Neural progenitor cell (in vitro differentiated cells): ENCODE measurements around the gene MMP3. TPM values are rescaled to one million over a fixed set of nuclear protein-coding genes. Genes with fewer than 3 reads are reported as not detected.
A peak's percentile ranks its signal among the peaks of the same experiment; 100 is the strongest.

ENCODE experiments used
- DNase-seq: peaks from one replicate; pipeline ENCODE4 v3.0.0-alpha.2; 2016; ENCODE audit warnings: low spot score
- H2AFZ ChIP-seq: fragments of 200-600 bp; sonication (generic); replicated peaks from 2 replicates; pipeline ENCODE4 v1.6.1; 2016; ENCODE audit warnings: antibody characterized with exemption
- H3F3A ChIP-seq: fragments of 200-600 bp; sonication (generic); 2 replicates; pipeline ENCODE4 v1.6.1; 2016; ENCODE audit warnings: antibody characterized with exemption, low read depth
- H3K27ac ChIP-seq: fragments of 200-600 bp; sonication (generic); 2 replicates; pipeline ENCODE4 v1.5.1; 2016; ENCODE audit warnings: mild to moderate bottlenecking
- H3K27me3 ChIP-seq: fragments of 200-600 bp; sonication (generic); 2 replicates; pipeline ENCODE4 v1.6.1; 2016; ENCODE audit warnings: mild to moderate bottlenecking, moderate library complexity
- H3K36me3 ChIP-seq: fragments of 200-600 bp; sonication (generic); 2 replicates; pipeline ENCODE4 v1.5.1; 2016
- H3K4me1 ChIP-seq: fragments of 200-600 bp; sonication (generic); 2 replicates; pipeline ENCODE4 v1.6.1; 2016; ENCODE audit warnings: mixed run types
- H3K4me2 ChIP-seq: fragments of 200-600 bp; sonication (generic); 2 replicates; pipeline ENCODE4 v1.6.1; 2016
- H3K4me3 ChIP-seq: fragments of 200-600 bp; sonication (generic); 2 replicates; pipeline ENCODE4 v1.5.1; 2016
- H3K79me2 ChIP-seq: fragments of 200-600 bp; sonication (generic); 2 replicates; pipeline ENCODE4 v1.6.1; 2016; ENCODE audit warnings: low read depth
- H3K9ac ChIP-seq: fragments of 200-600 bp; sonication (generic); 2 replicates; pipeline ENCODE4 v1.6.1; 2016
- H3K9me3 ChIP-seq: fragments of 200-600 bp; sonication (generic); 2 replicates; pipeline ENCODE4 v1.5.1; 2016; ENCODE audit warnings: low read depth
- H4K20me1 ChIP-seq: fragments of 200-600 bp; sonication (generic); 2 replicates; pipeline ENCODE4 v1.6.1; 2016; ENCODE audit warnings: low read depth
- H3K27ac Mint-ChIP-seq: 3 replicates; pipeline ENCODE4 v1.8.0; 2021; ENCODE audit warnings: mixed read lengths
- H3K27me3 Mint-ChIP-seq: 2 replicates; pipeline ENCODE4 v1.8.0; 2022; ENCODE audit warnings: low read depth, mild to moderate bottlenecking, inconsistent platforms, moderate library complexity, mixed read lengths; ENCODE audit not compliant: insufficient read depth
- H3K36me3 Mint-ChIP-seq: 3 replicates; pipeline ENCODE4 v1.8.0; 2021; ENCODE audit warnings: mixed read lengths
- H3K4me1 Mint-ChIP-seq: 3 replicates; pipeline ENCODE4 v1.8.0; 2021; ENCODE audit warnings: mixed read lengths
- H3K4me3 Mint-ChIP-seq: 3 replicates; pipeline ENCODE4 v1.8.0; 2021; ENCODE audit warnings: mild to moderate bottlenecking, moderate library complexity, mixed read lengths
- H3K9me3 Mint-ChIP-seq: 3 replicates; pipeline ENCODE4 v1.8.0; 2020; ENCODE audit warnings: mixed read lengths
- CTCF ChIP-seq: fragments of 200-600 bp; sonication (generic); IDR thresholded peaks from 2 replicates; pipeline ENCODE4 v1.5.1; 2017; ENCODE audit warnings: antibody characterized with exemption, mild to moderate bottlenecking
- EZH2 ChIP-seq: fragments of 200-600 bp; sonication (generic); IDR thresholded peaks from 2 replicates; pipeline ENCODE4 v1.6.1; 2017; ENCODE audit warnings: antibody characterized with exemption, mild to moderate bottlenecking, moderate library complexity
- EZH2phosphoT487 ChIP-seq: fragments of 200-600 bp; sonication (generic); IDR thresholded peaks from 2 replicates; pipeline ENCODE4 v1.6.1; 2017; ENCODE audit warnings: antibody characterized with exemption
- total RNA-seq: library from RNA; depleted of rRNA; stranded (reverse); fragments of >200 nt; gene quantifications from 2 replicates; pipeline ENCODE4 v1.2.3, GENCODE V29; 2015; ENCODE audit warnings: low replicate concordance

MMP3 gene
- total RNA-seq, 1 donor from 2014 or later: not detected

GRCh38 chr11:102832612-102833011 is 10.8 kb downstream of the MMP3 start:
- Histone ChIP-seq H3K79me2 (no peaks in the 10 kb centered on the region), H3K27ac (no peak overlapping the region), H3K4me3 (no peak overlapping the region), H3K9me3 (no peaks in the 10 kb centered on the region), H3F3A (no peaks in the 10 kb centered on the region), H3K4me2 (no peak overlapping the region), H2AFZ (no peak overlapping the region), H3K27me3 (peaks cover 8% of the 10 kb centered on the region), H3K9ac (no peak overlapping the region), H3K4me1 (peaks cover 10% of the 10 kb centered on the region), H4K20me1 (no peaks in the 10 kb centered on the region), H3K36me3 (no peaks in the 10 kb centered on the region)
- no peak for TF ChIP-seq EZH2
- TF ChIP-seq CTCF: no peak
- no peak for TF ChIP-seq EZH2phosphoT487
- peaks cover 3% of the 10 kb centered on the region for H3K27me3 Mint-ChIP-seq
- no peaks in the 10 kb centered on the region for H3K9me3 Mint-ChIP-seq
- no peak for DNase-seq
- no peak overlapping the region for H3K4me3 Mint-ChIP-seq
- H3K36me3 Mint-ChIP-seq: no peaks in the 10 kb centered on the region
- H3K4me1 Mint-ChIP-seq: peaks cover 13% of the 10 kb centered on the region
- H3K27ac Mint-ChIP-seq: no peak overlapping the region

- Mint-ChIP-seq H3K9me3 (peaks cover 4% of the 10 kb centered on the region), H3K4me1 (peaks cover 13% of the 10 kb centered on the region)
Observed at GRCh38 chr11:102831489-102832440, 11.6 kb downstream of the MMP3 start.

GRCh38 chr11:102831128-102831488 is 12.3 kb downstream of the MMP3 start:
- H3K27ac ChIP-seq: no peak overlapping the region
- H3K79me2 ChIP-seq: no peaks in the 10 kb centered on the region
- Mint-ChIP-seq H3K4me1 (peaks cover 6% of the 10 kb centered on the region), H3K27me3 (peaks cover 3% of the 10 kb centered on the region), H3K9me3 (peaks cover 7% of the 10 kb centered on the region), H3K27ac (no peak overlapping the region), H3K36me3 (no peaks in the 10 kb centered on the region), H3K4me3 (no peak overlapping the region)
- TF ChIP-seq CTCF (no peak), EZH2 (no peak), EZH2phosphoT487 (no peak)
- DNase-seq: no peak
- peak overlapping the region; percentile 38 for H3K4me2 ChIP-seq
- H4K20me1 ChIP-seq: no peaks in the 10 kb centered on the region
- H3K4me1 ChIP-seq: peaks cover 5% of the 10 kb centered on the region
- no peaks in the 10 kb centered on the region for H3K9me3 ChIP-seq
- H3K9ac ChIP-seq: no peak overlapping the region
- peaks cover 8% of the 10 kb centered on the region for H3K27me3 ChIP-seq
- no peaks in the 10 kb centered on the region for H3F3A ChIP-seq
- no peaks in the 10 kb centered on the region for H3K36me3 ChIP-seq
- no peak overlapping the region for H3K4me3 ChIP-seq
- no peak overlapping the region for H2AFZ ChIP-seq

More at GRCh38 chr11:102831489-102832440, 11.6 kb downstream of the MMP3 start:
- H3K9me3 ChIP-seq: no peaks in the 10 kb centered on the region
- peak; percentile 69 for DNase-seq
- no peak overlapping the region for H3K27ac ChIP-seq
- peak overlapping the region; percentile 38 for H3K4me2 ChIP-seq
- Mint-ChIP-seq H3K27ac (no peak overlapping the region), H3K4me3 (no peak overlapping the region), H3K27me3 (peaks cover 3% of the 10 kb centered on the region), H3K36me3 (no peaks in the 10 kb centered on the region)
- H4K20me1 ChIP-seq: no peaks in the 10 kb centered on the region
- no peak overlapping the region for H3K4me3 ChIP-seq
- peak overlapping the region; percentile 95 for H2AFZ ChIP-seq
- TF ChIP-seq CTCF (peak; percentile 63), EZH2 (no peak), EZH2phosphoT487 (no peak)
- H3K36me3 ChIP-seq: no peaks in the 10 kb centered on the region
- no peaks in the 10 kb centered on the region for H3F3A ChIP-seq
- H3K9ac ChIP-seq: no peak overlapping the region
- H3K4me1 ChIP-seq: peaks cover 10% of the 10 kb centered on the region
- H3K27me3 ChIP-seq: peaks cover 8% of the 10 kb centered on the region
- H3K79me2 ChIP-seq: no peaks in the 10 kb centered on the region
